ELF-1 (cell line): Measurements from ENCODE around the gene USH1C.

Source experiments
- DNase-seq: peaks from one replicate; pipeline ENCODE4 v3.0.0-alpha.2; 2016; ENCODE audit warnings: low read depth, low spot score

USH1C gene

DNA sequence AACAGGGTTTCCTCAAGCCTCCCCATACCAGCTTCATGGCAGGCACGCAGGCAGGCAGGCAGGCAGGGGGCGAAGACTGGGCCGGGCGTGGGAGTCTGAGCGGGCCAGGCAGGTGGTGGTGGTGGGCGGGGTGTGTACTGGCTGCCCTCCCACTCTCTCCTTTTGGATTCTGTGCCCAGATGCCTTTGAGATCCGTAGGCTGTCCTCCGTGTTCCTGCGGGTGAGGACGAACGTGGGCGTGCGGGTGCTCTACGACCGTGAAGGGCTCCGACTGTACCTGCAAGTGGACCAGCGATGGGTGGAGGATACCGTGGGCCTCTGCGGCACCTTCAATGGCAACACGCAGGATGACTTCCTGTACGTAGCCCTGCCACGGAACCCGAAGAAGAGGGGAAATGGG is 25.8 kb upstream of the USH1C start:
- DNase-seq, result no peak

DNA sequence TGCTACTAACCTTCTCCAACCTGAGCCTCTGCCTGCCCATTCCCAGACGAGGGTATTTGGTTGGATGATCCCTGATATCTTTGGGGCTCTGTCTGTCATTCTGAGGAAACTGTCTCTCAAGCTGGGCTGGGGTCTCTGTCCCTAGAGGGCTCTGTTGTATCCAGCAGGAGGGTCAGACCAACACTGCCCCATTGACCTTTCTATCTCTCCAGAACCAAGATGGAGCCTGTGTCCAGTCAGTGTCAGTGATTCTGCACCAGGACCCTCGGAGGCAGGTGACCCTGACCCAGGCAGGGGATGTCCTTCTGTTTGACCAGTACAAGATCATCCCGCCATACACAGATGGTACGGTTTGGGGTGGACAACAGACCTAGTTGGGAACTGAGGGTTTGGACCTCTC is 24.7 kb upstream of the USH1C start:
- no peak for DNase-seq

DNA sequence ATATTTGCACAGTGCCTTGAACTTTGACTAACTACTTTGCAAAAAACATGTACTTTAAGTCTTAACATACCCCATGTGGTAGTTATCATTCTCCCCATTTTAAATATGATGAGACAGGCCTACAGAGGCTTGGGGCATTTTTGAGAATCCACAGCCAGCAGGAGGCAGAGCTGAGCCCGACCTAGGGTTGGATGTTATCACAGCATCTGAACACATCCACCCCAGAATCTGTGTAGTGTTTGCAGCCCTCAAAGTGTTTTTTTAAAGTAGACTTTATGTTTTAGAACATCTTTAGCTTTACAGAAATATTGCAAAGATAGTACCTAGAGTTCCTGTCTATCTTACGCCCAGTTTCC is 20.4 kb upstream of the USH1C start:
- no peak for DNase-seq

- no peak for DNase-seq
Measured at GRCh38 chr11:17563961-17564686, 19.9 kb upstream of the USH1C start.

DNA sequence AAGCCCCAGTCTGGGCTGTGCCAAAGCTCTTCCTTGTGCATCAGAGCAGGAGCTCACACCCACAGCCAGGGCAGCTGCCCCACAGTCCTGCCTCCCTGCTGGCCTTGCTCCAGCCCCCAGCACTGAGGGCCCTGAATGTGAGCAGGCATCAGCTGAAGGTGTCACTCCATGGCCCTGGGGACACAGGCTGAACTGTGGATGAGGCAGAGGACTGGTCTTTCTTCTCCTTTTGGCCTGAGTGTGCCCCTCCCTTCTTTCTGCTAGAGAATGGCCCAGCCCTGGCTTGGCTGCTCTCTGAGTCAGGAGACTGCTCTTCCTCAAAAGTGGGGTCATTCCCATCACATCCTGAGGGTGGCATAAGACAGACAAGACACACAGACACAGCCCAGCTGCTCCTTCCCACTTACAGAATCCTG is 19.0 kb upstream of the USH1C start:
- peak; percentile 28 for DNase-seq

DNA sequence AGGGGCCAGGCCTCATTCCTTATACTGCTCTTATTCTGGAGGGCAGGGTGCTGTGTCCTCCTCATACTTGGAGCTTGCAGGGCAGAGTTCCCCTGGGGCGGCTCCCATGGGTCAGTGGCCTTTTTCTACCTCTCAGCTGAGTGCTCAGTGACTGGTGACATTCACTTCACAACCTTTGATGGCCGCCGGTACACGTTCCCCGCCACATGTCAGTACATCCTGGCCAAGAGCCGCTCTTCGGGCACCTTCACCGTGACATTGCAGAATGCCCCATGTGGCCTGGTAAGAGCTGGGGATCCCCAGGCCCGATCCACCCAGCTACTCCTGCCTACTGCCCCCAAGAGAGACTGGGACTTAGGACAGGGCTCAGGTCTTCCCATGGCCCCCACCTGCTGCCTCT is 17.3 kb upstream of the USH1C start:
- DNase-seq, result no peak

DNA sequence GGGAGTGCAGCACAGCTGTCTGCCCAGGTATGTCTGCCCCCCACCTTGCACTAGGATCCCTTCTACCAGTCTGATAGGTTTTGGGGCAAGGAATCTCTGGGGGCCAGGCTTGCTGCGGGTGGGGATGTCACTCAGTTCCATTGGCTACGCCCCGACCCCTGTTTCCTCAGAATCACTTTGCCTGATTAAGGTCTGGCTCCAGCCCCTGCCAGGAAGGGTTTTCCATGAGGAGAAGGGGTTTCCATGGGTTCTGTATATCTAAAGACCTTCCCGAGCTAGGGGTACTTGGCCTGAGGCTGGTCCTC is 16.8 kb upstream of the USH1C start:
- DNase-seq, result no peak

GRCh38 chr11:17560281-17561110 is 16.3 kb upstream of the USH1C start:
- no peak for DNase-seq

DNA sequence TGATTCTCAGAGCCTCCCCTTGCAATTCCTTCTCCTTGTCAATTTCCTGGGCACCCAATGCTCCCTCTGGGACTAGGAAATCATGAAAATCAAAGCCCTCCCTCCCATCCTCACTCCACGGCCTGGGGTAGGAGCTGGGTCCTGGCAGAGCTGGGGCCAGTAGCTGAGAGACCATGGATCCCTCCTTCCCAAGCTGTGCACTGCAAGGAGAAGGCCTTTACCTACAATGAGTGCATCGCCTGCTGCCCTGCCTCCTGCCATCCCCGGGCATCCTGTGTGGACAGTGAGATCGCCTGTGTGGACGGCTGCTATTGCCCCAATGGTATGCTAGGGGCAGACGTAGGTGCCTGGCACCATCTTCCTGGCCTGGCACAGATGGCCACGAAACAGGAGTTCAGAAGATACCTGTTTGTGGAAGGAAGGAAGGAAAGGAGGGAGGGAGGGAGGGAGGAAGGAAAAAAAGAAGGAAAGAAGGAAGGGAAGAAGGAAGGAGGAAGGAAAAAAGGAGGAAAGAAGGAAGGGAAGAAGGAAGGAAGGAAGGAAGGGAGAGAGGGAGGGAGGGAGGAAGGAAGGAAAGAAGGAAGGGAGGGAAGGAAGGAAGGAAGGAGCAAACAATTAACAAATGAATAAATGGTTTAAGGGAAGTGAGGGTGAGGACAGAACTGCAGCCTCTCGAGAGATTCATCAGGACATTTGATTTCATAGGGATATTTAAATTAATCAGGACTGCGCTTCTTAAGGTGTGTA is 15.3 kb upstream of the USH1C start:
- DNase-seq, result no peak

DNA sequence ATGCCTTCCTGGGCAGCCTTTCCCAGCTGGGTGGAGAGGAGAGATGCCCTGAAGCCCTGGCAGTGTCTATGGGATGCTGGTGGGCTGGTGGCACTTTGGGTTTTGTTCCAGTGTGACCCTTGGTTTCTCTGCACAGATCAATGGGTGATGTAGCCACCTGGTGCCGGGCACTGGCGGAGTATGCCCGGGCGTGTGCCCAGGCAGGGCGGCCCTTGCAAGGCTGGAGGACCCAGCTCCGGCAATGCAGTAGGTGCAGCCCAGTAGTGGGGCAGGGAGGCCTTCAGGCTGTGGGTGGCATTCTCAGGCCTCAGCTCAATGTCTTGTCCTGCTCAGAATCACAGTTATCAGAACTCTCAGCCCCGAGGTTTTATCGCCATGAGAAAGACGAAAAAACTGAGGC is 14.7 kb upstream of the USH1C start:
- no peak for DNase-seq

- no peak for DNase-seq
Measured at GRCh38 chr11:17558025-17558780, 14.0 kb upstream of the USH1C start.

DNA sequence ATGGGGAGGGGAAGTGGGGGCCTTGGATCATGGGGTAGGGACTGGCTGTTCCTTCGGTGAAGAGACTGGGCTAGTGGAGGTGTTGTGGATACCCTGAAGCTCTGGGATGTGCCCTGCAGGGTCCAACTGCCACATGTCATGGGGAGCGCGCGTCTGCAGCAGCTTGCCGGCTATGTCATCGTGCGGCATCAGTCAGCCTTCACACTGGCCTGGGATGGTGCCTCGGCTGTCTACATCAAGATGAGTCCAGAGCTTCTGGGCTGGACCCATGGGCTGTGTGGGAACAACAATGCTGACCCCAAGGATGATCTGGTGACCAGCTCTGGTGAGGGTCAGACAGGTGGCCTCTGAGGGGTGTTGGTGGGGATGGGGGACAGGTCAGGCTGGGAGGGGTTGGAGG is 12.8 kb upstream of the USH1C start:
- no peak for DNase-seq

DNA sequence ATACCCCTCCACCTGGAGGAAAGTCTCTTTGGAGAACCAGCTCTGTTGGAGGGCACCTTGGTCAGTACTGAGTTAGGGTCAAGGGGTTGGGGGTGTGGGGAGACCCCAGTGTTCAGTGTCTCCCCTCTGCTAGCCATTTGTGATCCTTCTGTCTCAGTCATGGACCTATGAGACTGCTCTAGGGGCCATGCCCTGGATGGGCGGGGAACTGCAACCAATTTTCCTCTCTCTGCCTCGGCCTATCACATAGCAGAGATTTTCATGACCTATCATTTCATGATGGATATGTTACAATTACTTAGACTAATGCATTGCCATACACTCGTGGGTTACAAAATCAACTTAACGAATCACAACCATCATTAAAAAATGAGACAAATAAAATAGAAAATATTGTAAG is 10.3 kb upstream of the USH1C start:
- no peak for DNase-seq

- no peak for DNase-seq
Measured at GRCh38 chr11:17553249-17553546, 9.0 kb upstream of the USH1C start.

DNA sequence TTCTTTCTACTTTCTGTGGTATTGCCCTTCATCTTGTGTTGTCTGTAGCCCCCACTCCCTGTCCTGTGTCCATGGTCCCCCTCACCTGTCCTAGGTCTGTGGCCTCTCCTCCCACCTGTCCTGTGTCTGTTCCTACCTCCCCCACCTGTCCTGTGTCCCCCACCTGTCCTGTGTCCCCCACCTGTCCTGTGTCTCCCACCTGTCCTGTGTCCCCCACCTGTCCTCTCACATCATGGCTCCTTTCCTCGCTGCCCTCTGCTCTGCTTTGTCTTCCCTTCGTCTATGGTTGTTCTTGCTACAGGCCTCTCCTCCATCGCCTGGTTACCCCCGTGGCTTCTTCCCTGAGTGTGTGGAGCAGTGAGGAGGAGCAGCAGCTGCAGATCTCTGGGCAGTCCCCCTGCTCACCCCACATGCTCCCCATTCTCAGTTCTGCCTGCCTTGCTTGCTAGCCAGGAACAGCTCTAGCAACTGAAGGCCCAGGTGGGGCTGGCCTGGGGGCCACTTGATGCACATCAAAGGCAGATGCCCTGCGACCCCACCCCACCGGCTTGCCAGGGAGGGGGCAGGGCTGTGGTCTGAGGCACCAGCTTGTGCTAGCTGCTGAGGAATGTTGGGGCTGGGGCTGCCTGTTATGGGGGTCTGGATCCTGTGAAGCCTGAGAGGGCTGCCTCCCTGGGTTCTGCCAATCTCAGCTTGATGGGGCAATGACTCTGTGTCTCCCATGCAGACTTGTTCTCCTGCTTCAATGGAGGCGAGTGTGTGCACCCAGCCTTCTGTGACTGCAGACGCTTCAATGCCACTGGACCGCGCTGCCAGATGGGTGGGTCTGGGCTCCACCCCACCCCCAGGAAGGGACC is 8.4 kb upstream of the USH1C start:
- no peak for DNase-seq

- DNase-seq, result no peak
Measured at GRCh38 chr11:17552041-17552355, 7.8 kb upstream of the USH1C start.

- no peak for DNase-seq
Measured at GRCh38 chr11:17551347-17552040, 7.3 kb upstream of the USH1C start.

DNA sequence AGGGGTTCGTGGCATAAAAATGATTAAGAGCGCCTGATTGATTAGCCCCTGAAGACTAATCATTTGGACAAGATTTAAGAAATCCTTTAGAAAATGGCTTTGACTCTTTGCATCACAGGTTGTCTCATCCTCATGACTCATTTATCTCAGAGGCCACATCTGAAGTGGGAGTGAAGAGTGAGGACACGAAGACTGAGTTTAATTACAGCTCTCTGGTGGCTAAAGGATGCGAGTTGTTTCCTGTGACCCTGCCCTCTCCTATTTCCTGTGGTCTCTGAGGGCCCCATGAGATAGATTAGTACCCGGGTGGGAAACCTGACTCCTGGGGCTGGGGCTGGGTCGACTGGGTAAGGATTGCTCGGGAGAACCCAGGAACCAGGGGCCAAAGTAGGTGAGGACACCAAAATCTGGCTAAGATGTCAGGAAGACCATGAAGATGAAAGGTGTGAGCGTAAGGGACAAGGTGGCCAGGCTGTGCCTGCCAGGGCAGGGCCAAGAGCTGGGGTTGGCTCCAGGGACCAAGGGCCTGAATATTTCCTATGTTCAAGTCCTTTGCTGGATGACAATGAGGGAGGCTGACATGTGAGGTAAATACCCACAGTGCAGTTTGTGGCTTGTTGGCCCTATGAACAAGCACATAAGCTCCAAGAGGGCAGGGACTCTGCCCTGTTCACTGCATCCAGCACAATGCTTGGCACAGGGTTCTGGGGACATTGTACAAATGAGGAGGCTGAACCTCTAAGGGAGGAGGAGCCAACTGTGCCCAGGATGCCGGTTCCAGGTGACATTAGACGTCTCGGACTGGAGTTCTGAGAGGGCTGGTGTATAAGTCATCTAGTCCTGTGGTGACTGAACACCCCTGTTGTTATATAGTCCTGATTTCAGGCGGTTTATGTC is 6.5 kb upstream of the USH1C start:
- DNase-seq, result no peak

DNA sequence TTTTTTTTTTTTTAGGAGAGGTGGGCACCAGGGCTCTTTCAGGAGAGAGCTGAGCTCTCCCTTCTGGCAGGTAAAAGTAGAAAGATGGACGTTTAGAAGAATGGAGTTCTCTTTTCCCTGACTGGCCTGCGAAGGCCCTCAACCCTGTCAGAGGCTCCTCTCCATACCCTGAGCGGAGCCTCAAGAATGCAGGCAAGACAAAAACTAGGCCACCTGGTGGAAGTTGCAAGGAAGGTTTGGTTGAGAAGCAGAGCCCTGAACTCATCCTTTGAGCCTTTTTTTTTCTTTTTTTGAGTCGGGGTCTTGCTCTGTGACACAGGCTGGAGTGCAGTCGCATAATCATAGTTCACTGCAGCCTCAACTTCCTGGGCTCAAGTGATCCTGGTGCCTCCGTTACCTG is 4.2 kb upstream of the USH1C start:
- DNase-seq, result peak; percentile 46

DNA sequence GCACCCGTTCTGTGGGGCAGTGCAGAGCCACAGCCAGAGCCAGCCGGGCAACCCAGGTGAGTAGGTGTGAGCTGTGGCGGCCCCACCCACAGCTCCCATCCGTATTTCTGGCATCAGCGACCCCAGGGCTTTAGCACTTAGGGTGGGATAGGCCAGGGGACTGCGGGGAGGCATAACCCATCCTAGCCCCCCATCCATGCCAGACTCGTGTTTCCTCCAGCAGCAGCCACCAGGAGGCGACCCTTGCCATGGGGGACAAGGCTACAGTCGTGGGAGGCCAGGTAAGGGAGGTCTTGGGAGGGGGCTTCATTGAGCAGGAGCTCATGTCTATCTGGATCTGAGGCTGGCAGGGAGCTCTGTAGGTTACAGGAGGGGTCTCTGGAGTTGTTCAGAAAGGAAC is 3.7 kb upstream of the USH1C start:
- peak; percentile 11 for DNase-seq
